Neuronal stem cell (in vitro differentiated cells): Measurements from ENCODE around the gene JUP.

Experiments used
- DNase-seq: peaks from one replicate; pipeline ENCODE4 v3.0.0-alpha.2; 2013; ENCODE audit warnings: low spot score
- H2AFZ ChIP-seq: one replicate; pipeline ENCODE4 v1.6.1; 2013; ENCODE audit warnings: mild to moderate bottlenecking, low read length, inconsistent platforms
- H2AK5ac ChIP-seq: 2 replicates; pipeline ENCODE4 v1.6.1; 2013; ENCODE audit warnings: low read depth, mild to moderate bottlenecking, inconsistent platforms, low read length, moderate library complexity, mixed read lengths
- H2BK120ac ChIP-seq: 2 replicates; pipeline ENCODE4 v1.6.1; 2013; ENCODE audit warnings: low read depth, mild to moderate bottlenecking, inconsistent platforms, low read length, moderate library complexity, mixed read lengths
- H2BK12ac ChIP-seq: one replicate; pipeline ENCODE4 v1.6.1; 2013; ENCODE audit warnings: low read length, inconsistent platforms
- H2BK15ac ChIP-seq: 2 replicates; pipeline ENCODE4 v1.6.1; 2013; ENCODE audit warnings: mild to moderate bottlenecking, low read length, inconsistent platforms, mixed read lengths
- H2BK5ac ChIP-seq: one replicate; pipeline ENCODE4 v1.6.1; 2013; ENCODE audit warnings: inconsistent platforms, mild to moderate bottlenecking, low read length, moderate library complexity
- H3K14ac ChIP-seq: one replicate; pipeline ENCODE4 v1.6.1; 2013; ENCODE audit warnings: low read length, inconsistent platforms
- H3K18ac ChIP-seq: 2 replicates; pipeline ENCODE4 v1.6.1; 2013; ENCODE audit warnings: low read length, inconsistent platforms
- H3K23ac ChIP-seq: 2 replicates; pipeline ENCODE4 v1.6.1; 2013; ENCODE audit warnings: low read depth, mild to moderate bottlenecking, mixed read lengths, low read length, inconsistent platforms; ENCODE audit not compliant: poor library complexity
- H3K27ac ChIP-seq: replicated peaks from 3 replicates; pipeline ENCODE4 v1.5.1; 2013; ENCODE audit warnings: low read length, inconsistent platforms
- H3K27me3 ChIP-seq, 3 experiments: 2 replicates each; pipeline ENCODE4 v1.6.1; 2013; ENCODE audit warnings: low read length in 3 of 3, mild to moderate bottlenecking in 2 of 3, inconsistent platforms in 1 of 3, low read depth in 1 of 3, mixed read lengths in 1 of 3, moderate library complexity in 1 of 3; ENCODE audit not compliant: control insufficient read depth in 3 of 3, insufficient read depth in 3 of 3
- H3K36me3 ChIP-seq, 2 donors: replicated peaks in 1 of 2; 2 replicates each; pipeline ENCODE4 v1.6.1; 2013; ENCODE audit warnings: low read length in 2 of 2; ENCODE audit not compliant: control insufficient read depth in 2 of 2, insufficient read depth in 2 of 2
- H3K4ac ChIP-seq: 2 replicates; pipeline ENCODE4 v1.6.1; 2013; ENCODE audit warnings: inconsistent platforms, mild to moderate bottlenecking, low read length, moderate library complexity
- H3K4me1 ChIP-seq, 2 donors: 1 replicate in 1 of 2; 2 replicates in 1 of 2; pipeline ENCODE4 v1.6.1; 2013; ENCODE audit warnings: low read length in 2 of 2, low read depth in 1 of 2; ENCODE audit not compliant: control insufficient read depth in 2 of 2, insufficient read depth in 1 of 2
- H3K4me2 ChIP-seq: one replicate; pipeline ENCODE4 v1.6.1; 2013; ENCODE audit warnings: mild to moderate bottlenecking, low read length, inconsistent platforms; ENCODE audit not compliant: insufficient read depth, poor library complexity, severe bottlenecking
- H3K4me3 ChIP-seq, 2 donors: 2 replicates each; pipeline ENCODE4 v1.5.1; 2013; ENCODE audit warnings: low read length in 2 of 2, mild to moderate bottlenecking in 2 of 2, inconsistent platforms in 1 of 2, moderate library complexity in 1 of 2
- H3K79me1 ChIP-seq: one replicate; pipeline ENCODE4 v1.6.1; 2013; ENCODE audit warnings: low read depth, mild to moderate bottlenecking, inconsistent platforms, low read length, moderate library complexity
- H3K9ac ChIP-seq: one replicate; pipeline ENCODE4 v1.6.1; 2013; ENCODE audit warnings: mild to moderate bottlenecking, low read depth, low read length, inconsistent platforms; ENCODE audit not compliant: poor library complexity
- H3K9me3 ChIP-seq, 2 donors: replicated peaks in 1 of 2; 2 replicates each; pipeline versions ENCODE3 to v1.6.1; 2013; ENCODE audit warnings: low read length in 2 of 2, mild to moderate bottlenecking in 2 of 2, inconsistent platforms in 1 of 2, low read depth in 1 of 2, mixed read lengths in 1 of 2, moderate library complexity in 1 of 2; ENCODE audit not compliant: control insufficient read depth in 2 of 2, insufficient read depth in 1 of 2
- H4K8ac ChIP-seq: one replicate; pipeline ENCODE4 v1.6.1; 2013; ENCODE audit warnings: low read depth, mild to moderate bottlenecking, inconsistent platforms, low read length, moderate library complexity
- H4K91ac ChIP-seq: one replicate; pipeline ENCODE4 v1.6.1; 2013; ENCODE audit warnings: low read length, low read depth, mild to moderate bottlenecking, inconsistent platforms; ENCODE audit not compliant: poor library complexity
- WGBS, 2 donors: extraction: QIAGEN DNeasy Blood & Tissue Kit; methylation state at CpG; one replicate each; pipeline ENCODE4 v1.1.7; 2013; ENCODE audit warnings: missing lambda C conversion rate in 2 of 2, mixed read lengths in 1 of 2; ENCODE audit not compliant: insufficient read length in 2 of 2, insufficient replicate concordance in 1 of 2; ENCODE audit errors: extremely low coverage in 2 of 2; 5-methylcytosine and 5-hydroxymethylcytosine counted together

The JUP gene

GRCh38 chr17:41735744-41736143 lies 50.8 kb downstream of the JUP start:
- no peak overlapping the region for H2AFZ ChIP-seq
- H4K91ac ChIP-seq = no peak overlapping the region
- no peak overlapping the region for H3K9ac ChIP-seq
- H3K27ac ChIP-seq = no peak overlapping the region
- H3K9me3 ChIP-seq = no peaks in the 10 kb centered on the region
- WGBS, 2 donors = no CpG with 5 or more reads among the region's 4 CpGs
- no peak overlapping the region for H3K4ac ChIP-seq
- DNase-seq = no peak
- H3K27me3 ChIP-seq = peaks cover 5 to 45% (median 35%) of the 10 kb centered on the region in 3 experiments
- H3K23ac ChIP-seq = no peak overlapping the region
- no peak overlapping the region for H3K4me2 ChIP-seq
- no peak overlapping the region for H2BK5ac ChIP-seq
- no peak overlapping the region for H2AK5ac ChIP-seq
- H3K14ac ChIP-seq = no peak overlapping the region
- no peak overlapping the region for H4K8ac ChIP-seq
- no peak overlapping the region for H2BK12ac ChIP-seq
- no peak overlapping the region for H3K4me3 ChIP-seq
- H2BK15ac ChIP-seq = no peak overlapping the region
- peak overlapping the region; percentile 35 for H3K18ac ChIP-seq
- no peak overlapping the region for H2BK120ac ChIP-seq
- peaks cover 6 to 9% of the 10 kb centered on the region in 2 donors for H3K4me1 ChIP-seq
- no peaks in the 10 kb centered on the region for H3K36me3 ChIP-seq
- H3K79me1 ChIP-seq = no peaks in the 10 kb centered on the region

GRCh38 chr17:41734949-41735313 lies 51.6 kb downstream of the JUP start:
- Histone ChIP-seq H3K27me3 (peaks cover 5 to 45% (median 35%) of the 10 kb centered on the region in 3 experiments), H3K4ac (no peak overlapping the region), H2AFZ (peak overlapping the region; percentile 94), H3K14ac (no peak overlapping the region), H4K8ac (no peak overlapping the region), H3K79me1 (no peaks in the 10 kb centered on the region), H2AK5ac (no peak overlapping the region), H2BK5ac (no peak overlapping the region), H3K4me3 (peak overlapping the region; percentile 52 to 74), H3K23ac (peak overlapping the region; percentile 92), H3K27ac (no peak overlapping the region), H2BK120ac (peak overlapping the region; percentile 84), H3K9ac (peak overlapping the region; percentile 94), H3K36me3 (no peaks in the 10 kb centered on the region), H3K18ac (peak overlapping the region; percentile 96), H3K9me3 (no peaks in the 10 kb centered on the region), H2BK12ac (peak overlapping the region; percentile 99), H2BK15ac (peak overlapping the region; percentile 93), H4K91ac (no peak overlapping the region), H3K4me2 (peak overlapping the region; percentile 100), H3K4me1 (peaks cover 6 to 9% of the 10 kb centered on the region in 2 donors)
- DNase-seq = no peak
- WGBS, 2 donors = no CpG with 5 or more reads among the region's 23 CpGs

GRCh38 chr17:41734139-41734948 lies 52.2 kb downstream of the JUP start, which contains the start of gene HAP1:
HAP1 (minus strand) TSS chr17:41734643; CDS start chr17:41734634, 9 bp downstream.
- H3K27me3 ChIP-seq = peaks cover 5 to 45% (median 35%) of the 10 kb centered on the region in 3 experiments
- no peaks in the 10 kb centered on the region for H3K9me3 ChIP-seq
- DNase-seq = peak; percentile 67
- H3K14ac ChIP-seq = peak within 1 kb of the TSS; percentile 78
- H3K23ac ChIP-seq = peak within 1 kb of the TSS; percentile 92
- peak within 1 kb of the TSS; percentile 66 for H2AK5ac ChIP-seq
- H4K91ac ChIP-seq = no peak within 1 kb of the TSS
- peak within 1 kb of the TSS; percentile 96 for H3K18ac ChIP-seq
- peak within 1 kb of the TSS; percentile 55 for H2BK5ac ChIP-seq
- peak within 1 kb of the TSS; percentile 52 to 78 for H3K4me3 ChIP-seq
- peak within 1 kb of the TSS; percentile 84 for H2BK120ac ChIP-seq
- H3K27ac ChIP-seq = no peak within 1 kb of the TSS
- WGBS, 2 donors = no CpG with 5 or more reads among the region's 77 CpGs
- H3K4me1 ChIP-seq = peaks cover 6 to 9% of the 10 kb centered on the region in 2 donors
- H3K4ac ChIP-seq = no peak within 1 kb of the TSS
- H2BK12ac ChIP-seq = peak within 1 kb of the TSS; percentile 99
- peak within 1 kb of the TSS; percentile 94 for H3K9ac ChIP-seq
- no peak within 1 kb of the TSS for H4K8ac ChIP-seq
- peak within 1 kb of the TSS; percentile 100 for H3K4me2 ChIP-seq
- no peaks in the 10 kb centered on the region for H3K36me3 ChIP-seq
- H2BK15ac ChIP-seq = peak within 1 kb of the TSS; percentile 93
- H3K79me1 ChIP-seq = no peaks in the 10 kb centered on the region
- peak within 1 kb of the TSS; percentile 94 for H2AFZ ChIP-seq

GRCh38 chr17:41733348-41734138 lies 53.0 kb downstream of the JUP start:
- WGBS, 2 donors = no CpG with 5 or more reads among the region's 40 CpGs

More at GRCh38 chr17:41733348-41734138, 53.0 kb downstream of the JUP start:
- H3K4me2 ChIP-seq = peak overlapping the region; percentile 100
- peak overlapping the region; percentile 66 for H2AK5ac ChIP-seq
- H3K4me3 ChIP-seq = peak overlapping the region; percentile 52 to 78
- peak overlapping the region; percentile 92 for H3K23ac ChIP-seq
- peak overlapping the region; percentile 94 for H3K9ac ChIP-seq
- DNase-seq = no peak
- H2AFZ ChIP-seq = peak overlapping the region; percentile 94
- H4K8ac ChIP-seq = no peak overlapping the region
- H2BK5ac ChIP-seq = peak overlapping the region; percentile 55
- no peak overlapping the region for H2BK12ac ChIP-seq
- no peak overlapping the region for H3K18ac ChIP-seq
- H3K27ac ChIP-seq = no peak overlapping the region
- peaks cover 6 to 9% of the 10 kb centered on the region in 2 donors for H3K4me1 ChIP-seq
- H3K79me1 ChIP-seq = no peaks in the 10 kb centered on the region
- no peak overlapping the region for H4K91ac ChIP-seq
- H3K36me3 ChIP-seq = no peaks in the 10 kb centered on the region
- no peaks in the 10 kb centered on the region for H3K9me3 ChIP-seq
- H3K14ac ChIP-seq = peak overlapping the region; percentile 14
- no peak overlapping the region for H2BK120ac ChIP-seq
- peak overlapping the region; percentile 70 for H2BK15ac ChIP-seq
- H3K4ac ChIP-seq = no peak overlapping the region
- peaks cover 5 to 45% (median 35%) of the 10 kb centered on the region in 3 experiments for H3K27me3 ChIP-seq
